Thyroid gland (tissue), 4 donors: ENCODE results near the gene TMEM82. TPM values are rescaled to one million over a fixed set of nuclear protein-coding genes. Genes with fewer than 3 reads are reported as not detected.
A peak's percentile ranks its signal among the peaks of the same experiment; 100 is the strongest.

Experiments used
- DNase-seq, 2 donors: peaks; one replicate each; pipeline ENCODE4 v3.0.0-alpha.2; 2019
- H3K27ac ChIP-seq, 3 donors: fragments of 200-600 bp; sonication (generic); 1 replicate in 2 of 3; 2 replicates in 1 of 3; pipeline ENCODE4 v1.5.1; 2016 to 2019; ENCODE audit warnings: mild to moderate bottlenecking in 1 of 3, moderate library complexity in 1 of 3
- H3K27me3 ChIP-seq: fragments of 200-600 bp; sonication (generic); one replicate; pipeline ENCODE4 v1.5.1; 2019
- H3K36me3 ChIP-seq, 2 donors: fragments of 200-600 bp; sonication (generic); one replicate each; pipeline ENCODE4 v1.5.1; 2016 to 2019
- H3K4me1 ChIP-seq, 2 donors: fragments of 200-600 bp; sonication (generic); one replicate each; pipeline ENCODE4 v1.5.1; 2017 to 2019
- H3K4me3 ChIP-seq, 3 donors: fragments of 200-600 bp; sonication (generic); replicated peaks in 1 of 3; 1 replicate in 2 of 3; 2 replicates in 1 of 3; pipeline ENCODE4 v1.5.1; 2016; ENCODE audit warnings: mild to moderate bottlenecking in 1 of 3
- H3K9me3 ChIP-seq: fragments of 200-600 bp; sonication (generic); one replicate; pipeline ENCODE4 v1.5.1; 2017
- POLR2A ChIP-seq, 2 donors: fragments of 450-650 bp; IDR thresholded peaks; one replicate each; pipeline ENCODE4 v1.6.1; 2017; ENCODE audit warnings: antibody characterized with exemption in 2 of 2, mild to moderate bottlenecking in 2 of 2, moderate library complexity in 1 of 2
- WGBS, 2 donors: methylation state at CpG; one replicate each; pipeline ENCODE4 v1.1.5; 2017; 5-methylcytosine and 5-hydroxymethylcytosine counted together
- intact Hi-C: fragments of 100-400 bp; cut with DNase I; formaldehyde crosslinking; loops from one replicate; pipeline ENCODE4 v1.15.1; 2023
- total RNA-seq, 4 donors: library from RNA; depleted of rRNA; stranded (reverse); fragments of >200 nt; gene quantifications; one replicate each; pipeline ENCODE4 v1.2.3, GENCODE V29; 2016
- TF ChIP-seq, protein P1 (sequence below), 6 experiments: fragments of 200-600 bp in 3 of 6; fragments of 450-650 bp in 3 of 6; sonication (generic) in 3 of 6; IDR thresholded peaks; one replicate each; pipeline ENCODE4 v1.5.1; 2016 to 2019; ENCODE audit warnings: antibody characterized with exemption in 6 of 6, mild to moderate bottlenecking in 2 of 6, inconsistent platforms in 1 of 6, moderate library complexity in 1 of 6

Gene TMEM82
- total RNA-seq, 4 donors from 2014 or later, result not detected

DNA sequence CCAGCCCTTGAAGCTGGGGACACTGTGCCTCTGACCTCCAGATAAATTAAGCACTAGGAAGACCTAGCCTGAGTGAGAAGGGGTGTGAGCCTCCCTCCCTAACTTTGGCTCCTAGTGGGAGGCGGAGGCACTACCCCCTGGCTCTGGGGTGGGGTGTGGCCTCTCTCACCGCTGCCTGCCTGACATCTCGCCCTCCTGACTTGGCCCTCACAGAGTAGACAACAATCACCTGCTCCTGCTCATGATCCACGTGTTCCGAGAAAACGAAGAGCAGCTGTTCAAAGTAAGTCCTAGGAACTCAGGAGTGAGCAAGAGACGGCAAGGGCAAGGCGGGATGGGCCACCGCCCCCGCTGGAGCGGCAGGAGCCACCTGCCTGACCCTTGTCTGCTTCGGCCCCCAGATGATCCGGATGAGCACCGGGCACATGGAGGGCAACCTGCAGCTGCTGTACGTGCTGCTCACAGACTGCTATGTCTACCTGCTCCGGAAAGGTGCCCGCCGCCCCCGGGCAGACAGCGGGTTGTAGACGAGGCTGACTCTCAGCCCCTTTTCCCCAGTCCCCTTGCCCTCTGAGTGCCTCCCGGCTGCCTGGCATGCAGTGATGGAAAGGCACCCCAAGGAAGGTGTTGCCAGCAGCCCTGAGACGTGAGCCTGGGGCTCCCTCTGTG lies 14.3 kb upstream of the TMEM82 start:
- H3K36me3 ChIP-seq, result peaks cover 56 to 71% of the 10 kb centered on the region in 2 donors
- no peaks in the 10 kb centered on the region for H3K9me3 ChIP-seq
- no peak overlapping the region for H3K27ac ChIP-seq
- TF ChIP-seq, protein P1, sequence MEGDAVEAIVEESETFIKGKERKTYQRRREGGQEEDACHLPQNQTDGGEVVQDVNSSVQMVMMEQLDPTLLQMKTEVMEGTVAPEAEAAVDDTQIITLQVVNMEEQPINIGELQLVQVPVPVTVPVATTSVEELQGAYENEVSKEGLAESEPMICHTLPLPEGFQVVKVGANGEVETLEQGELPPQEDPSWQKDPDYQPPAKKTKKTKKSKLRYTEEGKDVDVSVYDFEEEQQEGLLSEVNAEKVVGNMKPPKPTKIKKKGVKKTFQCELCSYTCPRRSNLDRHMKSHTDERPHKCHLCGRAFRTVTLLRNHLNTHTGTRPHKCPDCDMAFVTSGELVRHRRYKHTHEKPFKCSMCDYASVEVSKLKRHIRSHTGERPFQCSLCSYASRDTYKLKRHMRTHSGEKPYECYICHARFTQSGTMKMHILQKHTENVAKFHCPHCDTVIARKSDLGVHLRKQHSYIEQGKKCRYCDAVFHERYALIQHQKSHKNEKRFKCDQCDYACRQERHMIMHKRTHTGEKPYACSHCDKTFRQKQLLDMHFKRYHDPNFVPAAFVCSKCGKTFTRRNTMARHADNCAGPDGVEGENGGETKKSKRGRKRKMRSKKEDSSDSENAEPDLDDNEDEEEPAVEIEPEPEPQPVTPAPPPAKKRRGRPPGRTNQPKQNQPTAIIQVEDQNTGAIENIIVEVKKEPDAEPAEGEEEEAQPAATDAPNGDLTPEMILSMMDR (IDR thresholded peaks at IDR 0.05), result no peak
- TF ChIP-seq POLR2A (IDR thresholded peaks at IDR 0.05), result no peak
- intact Hi-C loops, result no loop called here
- no peak for DNase-seq
- H3K4me3 ChIP-seq, result no peak overlapping the region
- 95 to 97% methylated on average over 20 to 23 of the region's 23 CpGs for WGBS, 2 donors
- H3K27me3 ChIP-seq, result no peaks in the 10 kb centered on the region
- H3K4me1 ChIP-seq, result peaks cover 12 to 15% of the 10 kb centered on the region in 2 donors

DNA sequence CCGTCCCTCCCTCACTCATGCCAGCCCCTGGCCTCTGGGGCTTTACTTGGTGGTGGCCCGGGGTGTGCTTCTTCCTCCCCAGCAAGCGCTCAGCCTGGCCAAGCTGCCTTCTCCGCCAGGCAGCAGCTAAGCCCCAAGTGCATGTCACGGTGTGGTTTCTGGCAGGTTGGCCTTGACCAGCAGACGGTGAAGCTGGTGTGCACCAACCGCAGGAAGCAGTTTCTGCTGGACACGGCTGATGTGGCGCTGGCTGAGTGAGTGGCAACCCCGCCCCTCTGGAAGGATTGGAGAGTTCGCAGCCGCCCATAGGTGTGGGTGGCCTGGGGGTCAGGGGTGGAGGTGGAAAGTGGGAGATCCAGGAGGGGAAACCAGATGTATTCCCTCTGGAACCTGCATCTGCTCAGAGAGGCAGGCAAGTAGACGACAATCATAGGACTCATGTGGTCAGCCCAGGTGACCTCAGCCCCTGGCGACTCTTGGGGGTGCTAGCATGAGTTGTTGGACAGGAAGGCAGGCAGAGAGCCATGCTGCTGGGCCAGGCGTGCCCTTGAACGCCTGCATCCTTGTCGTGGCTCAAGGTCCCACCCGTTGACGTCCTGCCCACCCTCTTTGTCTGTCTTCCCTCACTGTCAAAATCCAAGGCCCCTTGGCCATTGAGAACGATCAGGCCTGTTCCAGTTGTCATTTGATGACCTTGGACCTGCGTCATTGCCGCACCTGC lies 13.2 kb upstream of the TMEM82 start:
- Histone ChIP-seq H3K4me1 (peaks cover 12 to 26% of the 10 kb centered on the region in 2 donors), H3K4me3 (no peak overlapping the region), H3K27me3 (no peaks in the 10 kb centered on the region), H3K36me3 (peaks cover 62 to 74% of the 10 kb centered on the region in 2 donors), H3K27ac (no peak overlapping the region), H3K9me3 (no peaks in the 10 kb centered on the region)
- no peak for TF ChIP-seq POLR2A (IDR thresholded peaks at IDR 0.05)
- TF ChIP-seq, protein P1 (IDR thresholded peaks at IDR 0.05), result no peak
- WGBS, 2 donors, result 91 to 92% methylated on average over 20 to 22 of the region's 22 CpGs
- intact Hi-C loops, result no loop called here
- no peak for DNase-seq

DNA sequence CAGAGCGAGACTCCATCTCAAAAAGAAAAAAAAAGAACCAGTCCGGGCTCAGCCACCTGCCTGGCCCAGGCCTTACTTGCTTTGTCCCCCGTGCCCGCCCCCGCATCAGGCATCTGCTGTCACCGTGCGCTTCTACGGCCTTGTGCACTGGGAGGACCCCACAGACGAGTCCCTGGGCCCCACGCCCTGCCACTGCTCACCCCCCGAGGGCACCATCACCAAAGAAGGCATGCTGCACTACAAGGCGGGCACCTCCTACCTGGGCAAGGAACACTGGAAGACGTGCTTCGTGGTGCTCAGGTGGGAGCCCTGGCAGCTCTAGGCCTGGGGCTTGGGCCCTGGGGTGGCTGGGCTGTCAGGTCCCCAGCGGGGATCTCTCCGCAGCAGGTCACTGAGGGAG lies 11.9 kb upstream of the TMEM82 start:
- intact Hi-C loops, result no loop called here
- peaks cover 15 to 35% of the 10 kb centered on the region in 2 donors for H3K4me1 ChIP-seq
- TF ChIP-seq POLR2A (IDR thresholded peaks at IDR 0.05), result no peak
- TF ChIP-seq, protein P1 (IDR thresholded peaks at IDR 0.05), result no peak
- 96 to 97% methylated on average over 11 to 15 of the region's 16 CpGs for WGBS, 2 donors
- H3K4me3 ChIP-seq, result no peak overlapping the region
- no peaks in the 10 kb centered on the region for H3K27me3 ChIP-seq
- H3K27ac ChIP-seq, result no peak overlapping the region
- H3K36me3 ChIP-seq, result peaks cover 63 to 77% of the 10 kb centered on the region in 2 donors
- DNase-seq, result no peak
- no peaks in the 10 kb centered on the region for H3K9me3 ChIP-seq

DNA sequence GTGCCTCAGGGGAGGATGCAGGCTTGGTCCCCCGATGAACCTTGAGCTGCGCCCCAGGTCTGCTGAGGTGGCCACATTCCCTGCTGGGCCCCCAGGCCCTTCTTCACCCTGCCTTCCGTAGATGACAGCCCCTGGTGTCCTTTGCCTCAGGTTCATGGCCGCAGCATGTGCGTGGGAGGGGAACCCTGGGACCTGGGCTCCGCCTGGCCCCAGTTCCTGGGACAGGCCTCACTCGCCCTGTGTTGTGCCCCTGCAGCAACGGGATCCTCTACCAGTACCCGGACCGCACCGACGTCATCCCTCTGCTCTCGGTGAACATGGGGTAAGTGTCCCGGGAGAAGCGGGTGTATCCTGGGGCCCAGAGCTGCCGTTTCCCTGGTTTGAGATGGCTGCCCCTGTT lies 11.4 kb upstream of the TMEM82 start:
- peak overlapping the region in 1 of 3 donors; percentile 10 for H3K27ac ChIP-seq
- no peak overlapping the region for H3K4me3 ChIP-seq
- no peaks in the 10 kb centered on the region for H3K9me3 ChIP-seq
- intact Hi-C loops, result no loop called here
- 97% methylated on average over 7 of the region's 16 CpGs; no CpG with 5 or more reads in 1 of the 2 donors for WGBS, 2 donors
- H3K36me3 ChIP-seq, result peaks cover 58 to 73% of the 10 kb centered on the region in 2 donors
- TF ChIP-seq, protein P1 (IDR thresholded peaks at IDR 0.05), result no peak
- TF ChIP-seq POLR2A (IDR thresholded peaks at IDR 0.05), result no peak
- no peak for DNase-seq
- peaks cover 19 to 40% of the 10 kb centered on the region in 2 donors for H3K4me1 ChIP-seq
- no peaks in the 10 kb centered on the region for H3K27me3 ChIP-seq
